Trophoblast cell (in vitro differentiated cells and primary cell): ENCODE measurements around the gene AFTPH.
A peak's percentile ranks its signal among the peaks of the same experiment; 100 is the strongest.

Experiments used
- DNase-seq, 2 donors: peaks; one replicate each; pipeline ENCODE4 v3.0.0-alpha.2; 2016
- H2AFZ ChIP-seq: 2 replicates; pipeline ENCODE4 v1.6.1; 2013; ENCODE audit warnings: low read length, moderate library complexity, mild to moderate bottlenecking; ENCODE audit not compliant: insufficient read depth, poor library complexity
- H2AK5ac ChIP-seq: 2 replicates; pipeline ENCODE4 v1.6.1; 2013; ENCODE audit warnings: mild to moderate bottlenecking, low read length
- H2BK120ac ChIP-seq: 2 replicates; pipeline ENCODE4 v1.6.1; 2013; ENCODE audit warnings: low read length, mild to moderate bottlenecking, moderate library complexity; ENCODE audit not compliant: insufficient read depth, poor library complexity
- H2BK12ac ChIP-seq: 2 replicates; pipeline ENCODE4 v1.6.1; 2013; ENCODE audit warnings: mild to moderate bottlenecking, low read length, moderate library complexity
- H2BK5ac ChIP-seq: 2 replicates; pipeline ENCODE4 v1.6.1; 2013; ENCODE audit warnings: low read length, low read depth, moderate library complexity, mild to moderate bottlenecking; ENCODE audit not compliant: poor library complexity
- H3K14ac ChIP-seq: 2 replicates; pipeline ENCODE4 v1.6.1; 2013; ENCODE audit warnings: mild to moderate bottlenecking, low read length
- H3K18ac ChIP-seq: 2 replicates; pipeline ENCODE4 v1.6.1; 2013; ENCODE audit warnings: mild to moderate bottlenecking, low read length
- H3K23ac ChIP-seq: 2 replicates; pipeline ENCODE4 v1.6.1; 2013; ENCODE audit warnings: low read length
- H3K27ac ChIP-seq: 2 replicates; pipeline ENCODE4 v1.5.1; 2013; ENCODE audit warnings: low read depth, mild to moderate bottlenecking, inconsistent platforms, low read length, moderate library complexity
- H3K27me3 ChIP-seq: 2 replicates; pipeline ENCODE4 v1.6.1; 2013; ENCODE audit warnings: inconsistent platforms, mild to moderate bottlenecking, low read length, moderate library complexity; ENCODE audit not compliant: insufficient read depth
- H3K36me3 ChIP-seq, 2 experiments: 1 replicate in 1 of 2; 2 replicates in 1 of 2; pipeline ENCODE4 v1.6.1; 2013; ENCODE audit warnings: low read length in 2 of 2, mild to moderate bottlenecking in 2 of 2, moderate library complexity in 1 of 2; ENCODE audit not compliant: insufficient read depth in 2 of 2, control insufficient read depth in 1 of 2
- H3K4ac ChIP-seq: 2 replicates; pipeline ENCODE4 v1.6.1; 2013; ENCODE audit warnings: low read depth, mild to moderate bottlenecking, low read length, moderate library complexity
- H3K4me1 ChIP-seq, 2 experiments: 1 replicate in 1 of 2; 2 replicates in 1 of 2; pipeline ENCODE4 v1.6.1; 2013; ENCODE audit warnings: low read length in 2 of 2, mild to moderate bottlenecking in 2 of 2, moderate library complexity in 1 of 2; ENCODE audit not compliant: insufficient read depth in 2 of 2, control insufficient read depth in 1 of 2
- H3K4me2 ChIP-seq: 2 replicates; pipeline ENCODE4 v1.6.1; 2013; ENCODE audit warnings: inconsistent platforms, mild to moderate bottlenecking, low read length, moderate library complexity
- H3K4me3 ChIP-seq: 2 replicates; pipeline ENCODE4 v1.5.1; 2013; ENCODE audit warnings: mild to moderate bottlenecking, low read depth, low read length, inconsistent platforms
- H3K79me1 ChIP-seq: one replicate; pipeline ENCODE4 v1.6.1; 2013; ENCODE audit warnings: low read length
- H3K79me2 ChIP-seq: 2 replicates; pipeline ENCODE4 v1.6.1; 2013; ENCODE audit warnings: low read length, mild to moderate bottlenecking; ENCODE audit not compliant: control insufficient read depth, insufficient read depth, poor library complexity
- H3K9ac ChIP-seq: 2 replicates; pipeline ENCODE4 v1.6.1; 2013; ENCODE audit warnings: mild to moderate bottlenecking, low read length
- H3K9me3 ChIP-seq: 2 replicates; pipeline ENCODE4 v1.6.1; 2013; ENCODE audit warnings: low read depth, mild to moderate bottlenecking, control low read depth, inconsistent platforms, low read length; ENCODE audit not compliant: insufficient read depth
- H4K12ac ChIP-seq: 2 replicates; pipeline ENCODE4 v1.6.1; 2013; ENCODE audit warnings: low read depth, mild to moderate bottlenecking, low read length, moderate library complexity
- H4K8ac ChIP-seq: 2 replicates; pipeline ENCODE4 v1.6.1; 2013; ENCODE audit warnings: low read depth, mild to moderate bottlenecking, low read length, moderate library complexity
- H4K91ac ChIP-seq: one replicate; pipeline ENCODE4 v1.6.1; 2013; ENCODE audit warnings: low read depth, mild to moderate bottlenecking, low read length, moderate library complexity
- WGBS: extraction: QIAGEN DNeasy Blood & Tissue Kit; methylation state at CpG from one replicate; pipeline ENCODE4 v1.1.7; 2013; ENCODE audit warnings: missing lambda C conversion rate; ENCODE audit not compliant: insufficient read length, insufficient coverage; ENCODE audit errors: extremely low coverage; 5-methylcytosine and 5-hydroxymethylcytosine counted together

Gene AFTPH

DNA sequence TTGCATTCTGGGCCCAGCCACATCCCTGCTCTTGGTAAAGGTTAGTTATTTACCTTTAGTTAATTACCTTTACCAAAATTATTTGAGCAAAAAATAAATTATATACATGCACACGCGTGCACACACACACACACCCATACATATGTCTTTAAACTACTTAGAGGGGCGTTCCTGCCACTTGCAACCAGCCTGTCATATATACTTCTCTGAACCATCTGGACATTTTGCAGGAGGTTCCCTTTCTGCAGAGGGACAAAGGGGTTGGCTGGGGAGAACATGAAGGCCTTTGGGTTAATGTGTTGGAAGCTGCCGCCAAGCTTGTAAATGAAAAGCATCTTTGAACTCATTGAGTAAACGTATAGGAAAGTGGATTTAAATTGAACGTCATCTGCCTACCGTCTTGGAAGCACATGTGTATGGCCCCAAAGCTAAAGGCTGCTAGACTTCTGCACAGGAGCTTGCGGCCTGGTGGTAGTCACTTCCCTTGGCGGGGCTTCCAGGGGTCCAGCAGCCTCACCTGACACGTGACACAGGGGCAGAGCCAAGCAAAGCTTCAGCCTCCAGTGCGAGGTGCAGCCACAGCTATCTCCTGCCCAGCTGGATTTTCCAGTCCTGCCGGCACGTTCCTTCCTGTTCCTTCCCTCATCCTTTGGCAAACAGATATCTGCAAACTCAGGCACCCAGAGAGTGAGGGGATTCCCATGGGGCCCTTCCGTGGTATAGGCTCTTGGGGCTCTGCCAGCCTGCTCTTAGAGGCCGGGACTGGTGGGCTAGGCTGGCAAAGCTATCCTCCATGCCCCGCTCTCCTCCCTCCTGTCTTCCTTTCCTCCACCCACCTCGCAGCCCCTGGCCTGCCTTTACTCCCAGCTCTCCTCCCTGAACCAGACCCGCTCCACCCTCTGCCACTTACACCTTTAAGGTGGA lies 83.5 kb downstream of the AFTPH start:
- Histone ChIP-seq H3K27ac (no peak overlapping the region), H3K79me1 (peaks cover 13% of the 10 kb centered on the region), H3K9me3 (no peaks in the 10 kb centered on the region), H2AFZ (no peak overlapping the region), H3K36me3 (no peaks in the 10 kb centered on the region), H3K9ac (no peak overlapping the region), H2BK5ac (no peak overlapping the region), H3K4ac (no peak overlapping the region), H3K4me3 (no peak overlapping the region), H3K18ac (no peak overlapping the region), H3K23ac (no peak overlapping the region), H3K27me3 (no peaks in the 10 kb centered on the region), H2AK5ac (no peak overlapping the region), H3K4me1 (peaks cover 24 to 28% of the 10 kb centered on the region in 2 experiments), H2BK12ac (peak overlapping the region; percentile 34), H3K4me2 (peak overlapping the region; percentile 35), H3K14ac (peak overlapping the region; percentile 14), H3K79me2 (peaks cover 4% of the 10 kb centered on the region), H2BK120ac (peak overlapping the region; percentile 2), H4K8ac (peak overlapping the region; percentile 25), H4K12ac (no peak overlapping the region), H4K91ac (peak overlapping the region; percentile 67)
- peak; percentile 77 to 83 for DNase-seq
- no CpG with 5 or more reads among the region's 18 CpGs for WGBS

DNA sequence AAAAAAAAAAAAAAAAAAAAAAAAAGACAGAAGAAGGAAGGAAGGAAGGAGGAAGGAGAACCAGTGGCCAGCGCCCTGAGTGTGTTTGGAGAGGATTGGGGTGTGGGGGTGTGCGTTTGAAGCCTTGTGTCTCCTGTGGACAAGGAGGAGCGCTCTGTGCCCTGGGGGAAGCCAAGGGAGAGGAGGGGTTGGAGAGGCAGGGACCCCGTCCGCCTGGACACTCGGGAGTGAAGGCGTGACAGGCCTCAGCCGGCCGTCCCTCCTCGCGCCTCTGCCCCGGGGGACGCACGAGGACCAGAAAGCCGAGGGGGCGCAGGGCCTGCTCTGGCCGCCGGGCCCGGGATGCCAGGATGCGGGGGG lies 84.7 kb downstream of the AFTPH start:
- Histone ChIP-seq H3K14ac (peak overlapping the region; percentile 95), H2BK120ac (peak overlapping the region; percentile 89), H3K4me1 (peaks cover 24 to 28% of the 10 kb centered on the region in 2 experiments), H3K18ac (peak overlapping the region; percentile 96), H4K8ac (peak overlapping the region; percentile 97), H3K36me3 (no peaks in the 10 kb centered on the region), H4K12ac (peak overlapping the region; percentile 96), H2BK12ac (peak overlapping the region; percentile 97), H3K27ac (no peak overlapping the region), H3K23ac (no peak overlapping the region), H4K91ac (peak overlapping the region; percentile 86), H2AK5ac (peak overlapping the region; percentile 52), H3K79me2 (peaks cover 4% of the 10 kb centered on the region), H3K4me2 (peak overlapping the region; percentile 69), H3K4ac (peak overlapping the region; percentile 53), H3K79me1 (peaks cover 13% of the 10 kb centered on the region), H2BK5ac (peak overlapping the region; percentile 26), H3K27me3 (no peaks in the 10 kb centered on the region), H3K9ac (no peak overlapping the region), H2AFZ (peak overlapping the region; percentile 99), H3K4me3 (peak overlapping the region; percentile 59), H3K9me3 (no peaks in the 10 kb centered on the region)
- DNase-seq: peak in 1 of 2 donors; percentile 15
- no CpG with 5 or more reads among the region's 20 CpGs for WGBS

GRCh38 chr2:64609227-64609941 lies 85.3 kb downstream of the AFTPH start:
- Histone ChIP-seq H2BK5ac (peak overlapping the region; percentile 45), H3K27me3 (no peaks in the 10 kb centered on the region), H3K9ac (peak overlapping the region; percentile 70), H3K14ac (peak overlapping the region; percentile 95), H2AK5ac (no peak overlapping the region), H3K79me1 (peaks cover 13% of the 10 kb centered on the region), H3K79me2 (peaks cover 4% of the 10 kb centered on the region), H3K36me3 (no peaks in the 10 kb centered on the region), H3K4me3 (peak overlapping the region; percentile 59), H3K18ac (peak overlapping the region; percentile 96), H4K12ac (peak overlapping the region; percentile 99), H2BK12ac (no peak overlapping the region), H2BK120ac (peak overlapping the region; percentile 56), H3K4me1 (peaks cover 24 to 28% of the 10 kb centered on the region in 2 experiments), H4K91ac (peak overlapping the region; percentile 86), H3K4ac (peak overlapping the region; percentile 53), H3K9me3 (no peaks in the 10 kb centered on the region), H4K8ac (peak overlapping the region; percentile 97), H3K27ac (no peak overlapping the region), H3K23ac (no peak overlapping the region), H2AFZ (peak overlapping the region; percentile 99), H3K4me2 (peak overlapping the region; percentile 69)
- no CpG with 5 or more reads among the region's 74 CpGs for WGBS
- DNase-seq: peak; percentile 28 to 73

- Histone ChIP-seq H3K27me3 (no peaks in the 10 kb centered on the region), H3K4me2 (peak overlapping the region; percentile 69), H2BK5ac (no peak overlapping the region), H3K14ac (no peak overlapping the region), H3K79me2 (peaks cover 4% of the 10 kb centered on the region), H2AK5ac (no peak overlapping the region), H4K12ac (no peak overlapping the region), H2BK120ac (no peak overlapping the region), H3K4me3 (no peak overlapping the region), H3K36me3 (no peaks in the 10 kb centered on the region), H3K23ac (no peak overlapping the region), H3K27ac (no peak overlapping the region), H3K4ac (no peak overlapping the region), H4K91ac (peak overlapping the region; percentile 86), H4K8ac (peak overlapping the region; percentile 97), H2AFZ (no peak overlapping the region), H3K79me1 (peaks cover 13% of the 10 kb centered on the region), H2BK12ac (no peak overlapping the region), H3K4me1 (peaks cover 24 to 28% of the 10 kb centered on the region in 2 experiments), H3K9me3 (no peaks in the 10 kb centered on the region), H3K18ac (no peak overlapping the region), H3K9ac (no peak overlapping the region)
- no CpG with 5 or more reads among the region's 3 CpGs for WGBS
- no peak for DNase-seq
These were observed 85.8 kb downstream of the AFTPH start for GRCh38 chr2:64609942-64610281.
